GM23338 (cell line): Measurements from ENCODE around the gene SOD3. TPM values are rescaled to one million over a fixed set of nuclear protein-coding genes. Genes with fewer than 3 reads are reported as not detected.

Experiments used
- ATAC-seq: fragments of 200-7000 bp; cut with Tn5 transposase; 3 replicates; pipeline ENCODE4 v1.9.1; 2020
- DNase-seq: peaks from one replicate; pipeline ENCODE4 v3.0.0-alpha.2; 2015; ENCODE audit warnings: low spot score
- H2AFZ ChIP-seq: fragments of 200-600 bp; sonication (generic); 2 replicates; pipeline ENCODE4 v1.8.0; 2016; ENCODE audit warnings: antibody characterized with exemption, mild to moderate bottlenecking, moderate library complexity
- H3F3A ChIP-seq: fragments of 200-600 bp; sonication (generic); replicated peaks from 2 replicates; pipeline ENCODE4 v1.8.0; 2017; ENCODE audit warnings: antibody characterized with exemption, mixed run types, low read depth
- H3K27ac ChIP-seq: fragments of 200-600 bp; sonication (generic); 2 replicates; pipeline ENCODE4 v1.6.1; 2016; ENCODE audit warnings: low read depth
- H3K27me3 ChIP-seq: fragments of 200-600 bp; sonication (generic); 2 replicates; pipeline ENCODE4 v1.8.0; 2016; ENCODE audit warnings: mild to moderate bottlenecking, mixed run types, moderate library complexity; ENCODE audit not compliant: insufficient read depth
- H3K36me3 ChIP-seq: fragments of 200-600 bp; sonication (generic); 2 replicates; pipeline ENCODE4 v1.8.0; 2016; ENCODE audit warnings: mild to moderate bottlenecking; ENCODE audit not compliant: insufficient read depth
- H3K4me1 ChIP-seq: fragments of 200-600 bp; sonication (generic); 2 replicates; pipeline ENCODE4 v1.8.0; 2016; ENCODE audit warnings: mild to moderate bottlenecking, moderate library complexity; ENCODE audit not compliant: insufficient read depth
- H3K4me2 ChIP-seq: fragments of 200-600 bp; sonication (generic); 2 replicates; pipeline ENCODE4 v1.7.1; 2017; ENCODE audit warnings: mixed run types
- H3K4me3 ChIP-seq: fragments of 200-600 bp; sonication (generic); 2 replicates; pipeline ENCODE4 v1.6.1; 2016; ENCODE audit warnings: mixed run types
- H3K79me2 ChIP-seq: fragments of 200-600 bp; sonication (generic); replicated peaks from 2 replicates; pipeline ENCODE4 v1.8.0; 2017; ENCODE audit warnings: mild to moderate bottlenecking; ENCODE audit not compliant: insufficient read depth
- H3K9me2 ChIP-seq: fragments of 200-600 bp; sonication (generic); 2 replicates; pipeline ENCODE4 v1.8.0; 2017; ENCODE audit not compliant: insufficient read depth
- H4K20me1 ChIP-seq: fragments of 200-600 bp; sonication (generic); replicated peaks from 2 replicates; pipeline ENCODE4 v1.8.0; 2017; ENCODE audit warnings: mild to moderate bottlenecking; ENCODE audit not compliant: insufficient read depth
- H3K27ac Mint-ChIP-seq: 2 replicates; pipeline ENCODE4 v1.8.0; 2020; ENCODE audit warnings: inconsistent platforms, mild to moderate bottlenecking, moderate library complexity, mixed read lengths
- H3K27me3 Mint-ChIP-seq: 3 replicates; pipeline ENCODE4 v1.8.0; 2022; ENCODE audit warnings: low read depth, mild to moderate bottlenecking, moderate library complexity, mixed read lengths, inconsistent platforms; ENCODE audit not compliant: insufficient read depth, poor library complexity
- H3K36me3 Mint-ChIP-seq: 3 replicates; pipeline ENCODE4 v1.8.0; 2021; ENCODE audit warnings: low read depth, mild to moderate bottlenecking, inconsistent platforms, moderate library complexity, mixed read lengths
- H3K4me1 Mint-ChIP-seq: 3 replicates; pipeline ENCODE4 v1.8.0; 2020; ENCODE audit warnings: mild to moderate bottlenecking, inconsistent platforms, mixed read lengths
- H3K4me3 Mint-ChIP-seq: 3 replicates; pipeline ENCODE4 v1.8.0; 2021; ENCODE audit warnings: moderate library complexity, mild to moderate bottlenecking, inconsistent platforms, mixed read lengths
- H3K9me3 Mint-ChIP-seq: 3 replicates; pipeline ENCODE4 v1.8.0; 2020; ENCODE audit warnings: moderate library complexity, mild to moderate bottlenecking, inconsistent platforms, mixed read lengths
- CREB1 ChIP-seq: fragments of 250-450 bp; sonication (Bioruptor Pico); IDR thresholded peaks from 2 replicates; pipeline ENCODE4 v1.5.0; 2020; ENCODE audit warnings: low read depth, mild to moderate bottlenecking, moderate library complexity
- EZH2 ChIP-seq: fragments of 200-600 bp; sonication (generic); IDR thresholded peaks from one replicate; pipeline ENCODE4 v1.8.0; 2017; ENCODE audit warnings: antibody characterized with exemption, mild to moderate bottlenecking, low read depth; ENCODE audit not compliant: unreplicated experiment
- EZH2phosphoT487 ChIP-seq: fragments of 200-600 bp; sonication (generic); IDR thresholded peaks from one replicate; pipeline ENCODE4 v1.8.1; 2018; ENCODE audit warnings: antibody characterized with exemption; ENCODE audit not compliant: unreplicated experiment
- POLR2AphosphoS5 ChIP-seq: IDR thresholded peaks from 2 replicates; pipeline ENCODE4 v1.6.1; 2016; ENCODE audit warnings: antibody characterized with exemption, low read depth
- STAT1 ChIP-seq: IDR thresholded peaks from one replicate; pipeline ENCODE4 v1.6.1; 2016; ENCODE audit warnings: antibody characterized with exemption; ENCODE audit not compliant: unreplicated experiment
- ZNF331 ChIP-seq: fragments of 250-450 bp; sonication (Bioruptor Pico); IDR thresholded peaks from 2 replicates; pipeline ENCODE4 v1.5.0; 2020; ENCODE audit warnings: low read depth, mild to moderate bottlenecking, moderate library complexity
- polyA plus RNA-seq: library from polyadenylated mRNA; unstranded; fragments of >200 nt; fragmentation: Nextera tagmentation; extraction: Ambion mirVana; gene quantifications from 2 replicates; pipeline ENCODE4 v1.2.1, GENCODE V29; 2016
- total RNA-seq: library from RNA; depleted of rRNA; stranded (reverse); fragments of >200 nt; shearing (Covaris generic); gene quantifications from 2 replicates; pipeline ENCODE4 v1.2.3, GENCODE V29; 2014
- TF ChIP-seq, protein P1 (sequence below), 2 experiments: fragments of 200-600 bp in 1 of 2; sonication (generic) in 1 of 2; conservative IDR thresholded peaks; 2 replicates each; pipeline versions ENCODE4 v1.5.1 to v1.6.1; 2016 to 2017; ENCODE audit warnings: antibody characterized with exemption in 2 of 2, low read depth in 2 of 2, mild to moderate bottlenecking in 2 of 2, moderate library complexity in 1 of 2
- TF ChIP-seq, protein P2 (sequence below): fragments of 250-450 bp; sonication (Bioruptor Pico); IDR thresholded peaks from 2 replicates; pipeline ENCODE4 v1.5.0; 2020; ENCODE audit warnings: mild to moderate bottlenecking, moderate library complexity
- TF ChIP-seq, protein P3 (sequence below): IDR thresholded peaks from one replicate; pipeline ENCODE4 v1.6.1; 2018; ENCODE audit warnings: antibody characterized with exemption; ENCODE audit not compliant: unreplicated experiment

SOD3 gene
- total and polyA plus RNA-seq, 2 experiments from 2014 or later = 7.5 to 11.8 TPM

DNA sequence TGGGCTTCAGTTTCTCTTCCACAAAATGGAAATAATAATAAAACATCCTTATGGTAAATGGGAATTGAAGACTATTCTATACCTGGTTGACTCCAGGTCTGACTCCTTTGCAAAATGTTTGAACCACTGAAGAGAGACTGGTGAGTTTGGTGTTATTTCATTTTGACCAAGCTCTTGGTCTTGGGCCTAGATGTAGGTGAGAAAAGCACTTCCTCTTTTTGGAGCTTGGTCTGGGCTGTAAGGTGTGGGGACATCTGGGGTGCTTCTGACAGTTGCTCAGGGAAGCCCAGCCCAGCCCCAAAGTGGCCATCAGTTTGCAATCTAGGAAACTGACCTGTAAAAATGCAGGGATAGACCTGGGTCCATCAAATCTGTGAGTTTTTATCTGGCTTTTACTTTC lies 26.8 kb upstream of the SOD3 start:
- Mint-ChIP-seq H3K9me3 (no peaks in the 10 kb centered on the region), H3K4me1 (peaks cover 14% of the 10 kb centered on the region), H3K4me3 (no peak overlapping the region), H3K36me3 (no peaks in the 10 kb centered on the region; the same call in 2 of the 3 replicates), H3K27ac (no peak overlapping the region), H3K27me3 (peaks cover under 1% of the 10 kb centered on the region)
- no peak overlapping the region; the same call in 1 of the 2 replicates for H2AFZ ChIP-seq
- no peaks in the 10 kb centered on the region for H4K20me1 ChIP-seq
- H3F3A ChIP-seq = 0 out of 2 replicates have a peak, but pooled peaks cover 1% of the 10 kb centered on the region
- H3K27me3 ChIP-seq = no peaks in the 10 kb centered on the region
- peaks cover 17% of the 10 kb centered on the region for H3K9me2 ChIP-seq
- H3K79me2 ChIP-seq = no peaks in the 10 kb centered on the region
- H3K36me3 ChIP-seq = no peaks in the 10 kb centered on the region
- ATAC-seq (no peak), DNase-seq (no peak)
- no peak overlapping the region for H3K4me2 ChIP-seq
- H3K27ac ChIP-seq = no peak overlapping the region
- no peak for TF ChIP-seq EZH2phosphoT487
- no peak for TF ChIP-seq ZNF331 (CRISPR knock-in tag)
- no peak for TF ChIP-seq STAT1
- TF ChIP-seq, protein P1, sequence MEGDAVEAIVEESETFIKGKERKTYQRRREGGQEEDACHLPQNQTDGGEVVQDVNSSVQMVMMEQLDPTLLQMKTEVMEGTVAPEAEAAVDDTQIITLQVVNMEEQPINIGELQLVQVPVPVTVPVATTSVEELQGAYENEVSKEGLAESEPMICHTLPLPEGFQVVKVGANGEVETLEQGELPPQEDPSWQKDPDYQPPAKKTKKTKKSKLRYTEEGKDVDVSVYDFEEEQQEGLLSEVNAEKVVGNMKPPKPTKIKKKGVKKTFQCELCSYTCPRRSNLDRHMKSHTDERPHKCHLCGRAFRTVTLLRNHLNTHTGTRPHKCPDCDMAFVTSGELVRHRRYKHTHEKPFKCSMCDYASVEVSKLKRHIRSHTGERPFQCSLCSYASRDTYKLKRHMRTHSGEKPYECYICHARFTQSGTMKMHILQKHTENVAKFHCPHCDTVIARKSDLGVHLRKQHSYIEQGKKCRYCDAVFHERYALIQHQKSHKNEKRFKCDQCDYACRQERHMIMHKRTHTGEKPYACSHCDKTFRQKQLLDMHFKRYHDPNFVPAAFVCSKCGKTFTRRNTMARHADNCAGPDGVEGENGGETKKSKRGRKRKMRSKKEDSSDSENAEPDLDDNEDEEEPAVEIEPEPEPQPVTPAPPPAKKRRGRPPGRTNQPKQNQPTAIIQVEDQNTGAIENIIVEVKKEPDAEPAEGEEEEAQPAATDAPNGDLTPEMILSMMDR (conservative IDR thresholded peaks at IDR 0.05; ENCODE audit: low read depth in 2 of 2) = no peak
- H3K4me3 ChIP-seq = no peak overlapping the region
- no peaks in the 10 kb centered on the region for H3K4me1 ChIP-seq

DNA sequence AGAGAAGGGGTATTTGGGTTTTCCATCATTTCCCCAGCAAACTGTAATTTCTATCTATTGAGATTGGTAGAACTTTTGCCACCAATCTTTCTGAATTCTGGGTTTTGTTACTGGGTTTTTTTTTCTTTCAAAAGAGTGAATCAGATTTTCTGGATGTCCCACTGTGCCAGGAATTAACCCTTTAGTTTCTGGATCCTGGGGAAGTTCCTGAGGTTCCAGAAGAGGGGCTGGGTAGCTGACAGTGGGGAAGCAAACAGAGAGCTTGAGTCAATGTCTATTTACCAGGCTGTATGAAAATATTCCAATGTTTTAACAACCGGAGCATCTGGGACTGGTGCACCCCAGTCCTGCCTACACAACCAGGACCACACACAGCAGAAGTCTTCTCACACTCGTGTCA lies 25.8 kb upstream of the SOD3 start:
- no peak for DNase-seq
- Histone ChIP-seq H3K27ac (no peak overlapping the region), H3K4me1 (no peaks in the 10 kb centered on the region), H3K79me2 (no peaks in the 10 kb centered on the region), H3K36me3 (no peaks in the 10 kb centered on the region), H2AFZ (peak overlapping the region; percentile 59; the same call in 1 of the 2 replicates), H3K4me3 (no peak overlapping the region), H3K4me2 (no peak overlapping the region), H4K20me1 (no peaks in the 10 kb centered on the region), H3F3A (0 out of 2 replicates have a peak, but pooled peaks cover 3% of the 10 kb centered on the region), H3K9me2 (peaks cover 17% of the 10 kb centered on the region), H3K27me3 (no peaks in the 10 kb centered on the region)
- Mint-ChIP-seq H3K9me3 (no peaks in the 10 kb centered on the region), H3K4me1 (peaks cover 14% of the 10 kb centered on the region), H3K27ac (no peak overlapping the region), H3K27me3 (peaks cover 2% of the 10 kb centered on the region), H3K36me3 (no peaks in the 10 kb centered on the region; the same call in 2 of the 3 replicates), H3K4me3 (no peak overlapping the region)
- no peak for ATAC-seq
- no peak for TF ChIP-seq STAT1
- TF ChIP-seq, protein P2, sequence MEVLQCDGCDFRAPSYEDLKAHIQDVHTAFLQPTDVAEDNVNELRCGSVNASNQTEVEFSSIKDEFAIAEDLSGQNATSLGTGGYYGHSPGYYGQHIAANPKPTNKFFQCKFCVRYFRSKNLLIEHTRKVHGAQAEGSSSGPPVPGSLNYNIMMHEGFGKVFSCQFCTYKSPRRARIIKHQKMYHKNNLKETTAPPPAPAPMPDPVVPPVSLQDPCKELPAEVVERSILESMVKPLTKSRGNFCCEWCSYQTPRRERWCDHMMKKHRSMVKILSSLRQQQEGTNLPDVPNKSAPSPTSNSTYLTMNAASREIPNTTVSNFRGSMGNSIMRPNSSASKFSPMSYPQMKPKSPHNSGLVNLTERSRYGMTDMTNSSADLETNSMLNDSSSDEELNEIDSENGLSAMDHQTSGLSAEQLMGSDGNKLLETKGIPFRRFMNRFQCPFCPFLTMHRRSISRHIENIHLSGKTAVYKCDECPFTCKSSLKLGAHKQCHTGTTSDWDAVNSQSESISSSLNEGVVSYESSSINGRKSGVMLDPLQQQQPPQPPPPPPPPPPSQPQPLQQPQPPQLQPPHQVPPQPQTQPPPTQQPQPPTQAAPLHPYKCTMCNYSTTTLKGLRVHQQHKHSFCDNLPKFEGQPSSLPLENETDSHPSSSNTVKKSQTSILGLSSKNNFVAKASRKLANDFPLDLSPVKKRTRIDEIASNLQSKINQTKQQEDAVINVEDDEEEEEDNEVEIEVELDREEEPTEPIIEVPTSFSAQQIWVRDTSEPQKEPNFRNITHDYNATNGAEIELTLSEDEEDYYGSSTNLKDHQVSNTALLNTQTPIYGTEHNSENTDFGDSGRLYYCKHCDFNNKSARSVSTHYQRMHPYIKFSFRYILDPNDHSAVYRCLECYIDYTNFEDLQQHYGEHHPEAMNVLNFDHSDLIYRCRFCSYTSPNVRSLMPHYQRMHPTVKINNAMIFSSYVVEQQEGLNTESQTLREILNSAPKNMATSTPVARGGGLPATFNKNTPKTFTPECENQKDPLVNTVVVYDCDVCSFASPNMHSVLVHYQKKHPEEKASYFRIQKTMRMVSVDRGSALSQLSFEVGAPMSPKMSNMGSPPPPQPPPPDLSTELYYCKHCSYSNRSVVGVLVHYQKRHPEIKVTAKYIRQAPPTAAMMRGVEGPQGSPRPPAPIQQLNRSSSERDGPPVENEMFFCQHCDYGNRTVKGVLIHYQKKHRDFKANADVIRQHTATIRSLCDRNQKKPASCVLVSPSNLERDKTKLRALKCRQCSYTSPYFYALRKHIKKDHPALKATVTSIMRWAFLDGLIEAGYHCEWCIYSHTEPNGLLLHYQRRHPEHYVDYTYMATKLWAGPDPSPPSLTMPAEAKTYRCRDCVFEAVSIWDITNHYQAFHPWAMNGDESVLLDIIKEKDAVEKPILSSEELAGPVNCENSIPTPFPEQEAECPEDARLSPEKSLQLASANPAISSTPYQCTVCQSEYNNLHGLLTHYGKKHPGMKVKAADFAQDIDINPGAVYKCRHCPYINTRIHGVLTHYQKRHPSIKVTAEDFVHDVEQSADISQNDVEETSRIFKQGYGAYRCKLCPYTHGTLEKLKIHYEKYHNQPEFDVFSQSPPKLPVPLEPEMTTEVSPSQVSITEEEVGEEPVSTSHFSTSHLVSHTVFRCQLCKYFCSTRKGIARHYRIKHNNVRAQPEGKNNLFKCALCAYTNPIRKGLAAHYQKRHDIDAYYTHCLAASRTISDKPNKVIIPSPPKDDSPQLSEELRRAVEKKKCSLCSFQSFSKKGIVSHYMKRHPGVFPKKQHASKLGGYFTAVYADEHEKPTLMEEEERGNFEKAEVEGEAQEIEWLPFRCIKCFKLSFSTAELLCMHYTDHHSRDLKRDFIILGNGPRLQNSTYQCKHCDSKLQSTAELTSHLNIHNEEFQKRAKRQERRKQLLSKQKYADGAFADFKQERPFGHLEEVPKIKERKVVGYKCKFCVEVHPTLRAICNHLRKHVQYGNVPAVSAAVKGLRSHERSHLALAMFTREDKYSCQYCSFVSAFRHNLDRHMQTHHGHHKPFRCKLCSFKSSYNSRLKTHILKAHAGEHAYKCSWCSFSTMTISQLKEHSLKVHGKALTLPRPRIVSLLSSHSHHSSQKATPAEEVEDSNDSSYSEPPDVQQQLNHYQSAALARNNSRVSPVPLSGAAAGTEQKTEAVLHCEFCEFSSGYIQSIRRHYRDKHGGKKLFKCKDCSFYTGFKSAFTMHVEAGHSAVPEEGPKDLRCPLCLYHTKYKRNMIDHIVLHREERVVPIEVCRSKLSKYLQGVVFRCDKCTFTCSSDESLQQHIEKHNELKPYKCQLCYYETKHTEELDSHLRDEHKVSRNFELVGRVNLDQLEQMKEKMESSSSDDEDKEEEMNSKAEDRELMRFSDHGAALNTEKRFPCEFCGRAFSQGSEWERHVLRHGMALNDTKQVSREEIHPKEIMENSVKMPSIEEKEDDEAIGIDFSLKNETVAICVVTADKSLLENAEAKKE = no peak
- no peak for TF ChIP-seq EZH2
- TF ChIP-seq, protein P3, sequence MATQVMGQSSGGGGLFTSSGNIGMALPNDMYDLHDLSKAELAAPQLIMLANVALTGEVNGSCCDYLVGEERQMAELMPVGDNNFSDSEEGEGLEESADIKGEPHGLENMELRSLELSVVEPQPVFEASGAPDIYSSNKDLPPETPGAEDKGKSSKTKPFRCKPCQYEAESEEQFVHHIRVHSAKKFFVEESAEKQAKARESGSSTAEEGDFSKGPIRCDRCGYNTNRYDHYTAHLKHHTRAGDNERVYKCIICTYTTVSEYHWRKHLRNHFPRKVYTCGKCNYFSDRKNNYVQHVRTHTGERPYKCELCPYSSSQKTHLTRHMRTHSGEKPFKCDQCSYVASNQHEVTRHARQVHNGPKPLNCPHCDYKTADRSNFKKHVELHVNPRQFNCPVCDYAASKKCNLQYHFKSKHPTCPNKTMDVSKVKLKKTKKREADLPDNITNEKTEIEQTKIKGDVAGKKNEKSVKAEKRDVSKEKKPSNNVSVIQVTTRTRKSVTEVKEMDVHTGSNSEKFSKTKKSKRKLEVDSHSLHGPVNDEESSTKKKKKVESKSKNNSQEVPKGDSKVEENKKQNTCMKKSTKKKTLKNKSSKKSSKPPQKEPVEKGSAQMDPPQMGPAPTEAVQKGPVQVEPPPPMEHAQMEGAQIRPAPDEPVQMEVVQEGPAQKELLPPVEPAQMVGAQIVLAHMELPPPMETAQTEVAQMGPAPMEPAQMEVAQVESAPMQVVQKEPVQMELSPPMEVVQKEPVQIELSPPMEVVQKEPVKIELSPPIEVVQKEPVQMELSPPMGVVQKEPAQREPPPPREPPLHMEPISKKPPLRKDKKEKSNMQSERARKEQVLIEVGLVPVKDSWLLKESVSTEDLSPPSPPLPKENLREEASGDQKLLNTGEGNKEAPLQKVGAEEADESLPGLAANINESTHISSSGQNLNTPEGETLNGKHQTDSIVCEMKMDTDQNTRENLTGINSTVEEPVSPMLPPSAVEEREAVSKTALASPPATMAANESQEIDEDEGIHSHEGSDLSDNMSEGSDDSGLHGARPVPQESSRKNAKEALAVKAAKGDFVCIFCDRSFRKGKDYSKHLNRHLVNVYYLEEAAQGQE = no peak
- TF ChIP-seq CREB1 = no peak
- TF ChIP-seq ZNF331 (CRISPR knock-in tag) = no peak
- TF ChIP-seq POLR2AphosphoS5 = no peak
